T-helper 17 cell (primary cell): Measurements from ENCODE around the gene PICK1. TPM values are rescaled to one million over a fixed set of nuclear protein-coding genes. Genes with fewer than 3 reads are reported as not detected.
"Not testable (repeated sequence)": the region's sequence is repeated elsewhere in the genome, so short reads cannot be mapped to it uniquely, and the experiment has no call there.

Source experiments
- ATAC-seq: fragments of 150-1000 bp; cut with Tn5 transposase; 2 replicates; pipeline ENCODE4 v1.10.0; 2021; ENCODE audit warnings: mild to moderate bottlenecking, moderate library complexity
- DNase-seq, 3 donors: peaks; one replicate each; pipeline versions ENCODE4 v3.0.0 to v3.0.0-alpha.2; 2020 to 2021
- H3K9me3 ChIP-seq: one replicate; pipeline ENCODE4 v1.7.0; 2013; ENCODE audit warnings: low read length, mild to moderate bottlenecking; ENCODE audit not compliant: control insufficient read depth, poor library complexity, severe bottlenecking
- H3K27ac Mint-ChIP-seq: one replicate; pipeline ENCODE4 v1.8.0; 2022; ENCODE audit warnings: mild to moderate bottlenecking, moderate library complexity, mixed read lengths
- H3K27me3 Mint-ChIP-seq: one replicate; pipeline ENCODE4 v1.8.0; 2022; ENCODE audit warnings: mixed read lengths
- H3K36me3 Mint-ChIP-seq: one replicate; pipeline ENCODE4 v1.8.0; 2022; ENCODE audit warnings: low read depth, mixed read lengths
- H3K4me1 Mint-ChIP-seq: one replicate; pipeline ENCODE4 v1.8.0; 2022; ENCODE audit warnings: mild to moderate bottlenecking, mixed read lengths
- H3K4me3 Mint-ChIP-seq: one replicate; pipeline ENCODE4 v1.8.0; 2022; ENCODE audit warnings: mild to moderate bottlenecking, moderate library complexity, mixed read lengths
- total RNA-seq, 4 donors: library from RNA in 2 of 4; stranded (reverse) in 2 of 4; gene quantifications; one replicate each; pipeline ENCODE4 v1.2.3 and lab custom pipeline; 2022 to 2026

PICK1 gene
- total RNA-seq, 2 donors from 2014 or later, result 24.5 to 25.4 TPM

GRCh38 chr22:38071421-38072321 is 14.5 kb downstream of the PICK1 start:
- Mint-ChIP-seq H3K27ac (no peak overlapping the region), H3K4me3 (no peak overlapping the region), H3K36me3 (peaks cover 5% of the 10 kb centered on the region), H3K4me1 (no peaks in the 10 kb centered on the region), H3K27me3 (no peaks in the 10 kb centered on the region)
- ATAC-seq, result no peak
- no peaks in the 10 kb centered on the region for H3K9me3 ChIP-seq
- no peak for DNase-seq

- H3K27ac Mint-ChIP-seq, result no peak overlapping the region
- ATAC-seq, result no peak
Measured at GRCh38 chr22:38072322-38073149, 15.3 kb downstream of the PICK1 start.

GRCh38 chr22:38073150-38074130 is 16.2 kb downstream of the PICK1 start:
- ATAC-seq (no peak), DNase-seq (no peak)
- H3K4me3 Mint-ChIP-seq, result no peak overlapping the region
- H3K4me1 Mint-ChIP-seq, result no peaks in the 10 kb centered on the region
- H3K27ac Mint-ChIP-seq, result no peak overlapping the region
- no peaks in the 10 kb centered on the region for H3K27me3 Mint-ChIP-seq
- H3K36me3 Mint-ChIP-seq, result no peaks in the 10 kb centered on the region
- no peaks in the 10 kb centered on the region for H3K9me3 ChIP-seq

More at GRCh38 chr22:38072322-38073149, 15.3 kb downstream of the PICK1 start:
- H3K9me3 ChIP-seq, result no peaks in the 10 kb centered on the region
- H3K36me3 Mint-ChIP-seq, result peaks cover 3% of the 10 kb centered on the region
- no peaks in the 10 kb centered on the region for H3K4me1 Mint-ChIP-seq
- H3K4me3 Mint-ChIP-seq, result no peak overlapping the region
- no peak for DNase-seq
- H3K27me3 Mint-ChIP-seq, result no peaks in the 10 kb centered on the region

- H3K4me1 Mint-ChIP-seq, result no peaks in the 10 kb centered on the region
Measured at GRCh38 chr22:38074181-38075104, 17.2 kb downstream of the PICK1 start.

GRCh38 chr22:38075105-38075825 is 18.1 kb downstream of the PICK1 start:
- no peak for ATAC-seq
- Mint-ChIP-seq H3K4me3 (no peak overlapping the region), H3K27ac (no peak overlapping the region), H3K27me3 (peaks cover 10% of the 10 kb centered on the region), H3K36me3 (no peaks in the 10 kb centered on the region), H3K4me1 (no peaks in the 10 kb centered on the region)
- H3K9me3 ChIP-seq, result no peaks in the 10 kb centered on the region
- no peak for DNase-seq

More at GRCh38 chr22:38074181-38075104, 17.2 kb downstream of the PICK1 start:
- no peak overlapping the region for H3K4me3 Mint-ChIP-seq
- no peak for DNase-seq
- peaks cover 2% of the 10 kb centered on the region for H3K27me3 Mint-ChIP-seq
- ATAC-seq, result no peak
- no peaks in the 10 kb centered on the region for H3K36me3 Mint-ChIP-seq
- H3K9me3 ChIP-seq, result no peaks in the 10 kb centered on the region
- H3K27ac Mint-ChIP-seq, result no peak overlapping the region

- Mint-ChIP-seq H3K4me3 (no peak overlapping the region), H3K27ac (no peak overlapping the region), H3K36me3 (no peaks in the 10 kb centered on the region), H3K27me3 (peaks cover 12% of the 10 kb centered on the region), H3K4me1 (no peaks in the 10 kb centered on the region)
- ATAC-seq (no peak), DNase-seq (no peak)
- H3K9me3 ChIP-seq, result no peaks in the 10 kb centered on the region
Measured at GRCh38 chr22:38075961-38076360, 18.8 kb downstream of the PICK1 start.

- peaks cover 2% of the 10 kb centered on the region for H3K4me1 Mint-ChIP-seq
- peaks cover 12% of the 10 kb centered on the region for H3K27me3 Mint-ChIP-seq
- H3K4me3 Mint-ChIP-seq, result no peak overlapping the region
- DNase-seq (no peak), ATAC-seq (no peak)
- H3K27ac Mint-ChIP-seq, result no peak overlapping the region
- H3K9me3 ChIP-seq, result no peaks in the 10 kb centered on the region
- H3K36me3 Mint-ChIP-seq, result no peaks in the 10 kb centered on the region
Measured at GRCh38 chr22:38077096-38077495, 19.9 kb downstream of the PICK1 start.

- H3K27ac Mint-ChIP-seq, result no peak overlapping the region
- DNase-seq (no peak), ATAC-seq (no peak)
- H3K4me3 Mint-ChIP-seq, result no peak overlapping the region
- no peaks in the 10 kb centered on the region for H3K36me3 Mint-ChIP-seq
- H3K27me3 Mint-ChIP-seq, result peaks cover 12% of the 10 kb centered on the region
- peaks cover 4% of the 10 kb centered on the region for H3K4me1 Mint-ChIP-seq
- no peaks in the 10 kb centered on the region for H3K9me3 ChIP-seq
Measured at GRCh38 chr22:38077595-38077994, 20.4 kb downstream of the PICK1 start.

GRCh38 chr22:38078046-38078840 is 21.0 kb downstream of the PICK1 start:
- no peak for DNase-seq
- H3K27ac Mint-ChIP-seq, result no peak overlapping the region
- no peak overlapping the region for H3K4me3 Mint-ChIP-seq
- no peaks in the 10 kb centered on the region for H3K36me3 Mint-ChIP-seq
- peaks cover 5% of the 10 kb centered on the region for H3K4me1 Mint-ChIP-seq
- no peak for ATAC-seq
- H3K27me3 Mint-ChIP-seq, result peaks cover 16% of the 10 kb centered on the region
- H3K9me3 ChIP-seq, result no peaks in the 10 kb centered on the region

GRCh38 chr22:38079208-38079607 is 22.0 kb downstream of the PICK1 start:
- H3K4me1 Mint-ChIP-seq, H3K36me3 Mint-ChIP-seq, H3K27ac Mint-ChIP-seq, DNase-seq, ATAC-seq, H3K4me3 Mint-ChIP-seq, H3K9me3 ChIP-seq: not testable (repeated sequence)
- H3K27me3 Mint-ChIP-seq, result peaks cover 18% of the 10 kb centered on the region

- Mint-ChIP-seq H3K4me3 (peak overlapping the region; percentile 69), H3K27ac (no peak overlapping the region), H3K4me1 (peaks cover 6% of the 10 kb centered on the region), H3K36me3 (no peaks in the 10 kb centered on the region), H3K27me3 (peaks cover 18% of the 10 kb centered on the region)
- H3K9me3 ChIP-seq, result no peaks in the 10 kb centered on the region
- DNase-seq (no peak), ATAC-seq (no peak)
Measured at GRCh38 chr22:38079804-38080203, 22.6 kb downstream of the PICK1 start.
